H1 (cell line): ENCODE data around the gene ARID1B. TPM values are rescaled to one million over a fixed set of nuclear protein-coding genes. Genes with fewer than 3 reads are reported as not detected.

Experiments
- BCL11A ChIP-seq, 2 experiments: IDR thresholded peaks; one replicate each; pipeline ENCODE4 v1.6.1; 2011; ENCODE audit warnings: low read depth in 2 of 2, low read length in 2 of 2, mild to moderate bottlenecking in 2 of 2
- RBBP5 ChIP-seq: IDR thresholded peaks from 2 replicates; pipeline ENCODE4 v1.7.1; 2012; ENCODE audit warnings: low read depth, mild to moderate bottlenecking, inconsistent platforms, low read length, moderate library complexity, borderline replicate concordance
- polyA plus RNA-seq, 7 experiments: library from polyadenylated mRNA; depleted of rRNA in 3 of 7; stranded (reverse) in 5 of 7; unstranded in 2 of 7; fragments of >200 nt in 5 of 7; fragments of 200-250 nt in 2 of 7; gene quantifications; 1 replicate in 5 of 7; 2 replicates in 1 of 7; 4 replicates in 1 of 7; pipeline versions ENCODE4 v1.2.1 to v1.2.3, GENCODE V29; 2011 to 2013; ENCODE audit warnings: missing spikeins in 2 of 7, mixed read lengths in 2 of 7
- total RNA-seq: library from RNA; stranded (reverse); fragmentation: NEBNext Ultra II Directional; extraction: Animal tissue kit (Norgen Biotek cat#: 25700); gene quantifications from 2 replicates; pipeline ENCODE4 v1.2.1, GENCODE V29; 2021
- TF ChIP-seq, protein P1 (sequence below), 3 experiments: IDR thresholded peaks; 1 replicate in 2 of 3; 2 replicates in 1 of 3; pipeline versions ENCODE4 v1.5.1 to v1.6.1; 2011; ENCODE audit warnings: low read length in 3 of 3, mild to moderate bottlenecking in 3 of 3, inconsistent platforms in 2 of 3, low read depth in 1 of 3, moderate library complexity in 1 of 3; ENCODE audit not compliant: insufficient read depth in 1 of 3; ENCODE audit errors: control extremely low read depth in 1 of 3

Gene ARID1B
- total and polyA plus RNA-seq, 2 of the 8 experiments (the other 6 are each of a cell fraction or from before 2014, with no cell fraction given) = 24.3 to 70.3 TPM

DNA sequence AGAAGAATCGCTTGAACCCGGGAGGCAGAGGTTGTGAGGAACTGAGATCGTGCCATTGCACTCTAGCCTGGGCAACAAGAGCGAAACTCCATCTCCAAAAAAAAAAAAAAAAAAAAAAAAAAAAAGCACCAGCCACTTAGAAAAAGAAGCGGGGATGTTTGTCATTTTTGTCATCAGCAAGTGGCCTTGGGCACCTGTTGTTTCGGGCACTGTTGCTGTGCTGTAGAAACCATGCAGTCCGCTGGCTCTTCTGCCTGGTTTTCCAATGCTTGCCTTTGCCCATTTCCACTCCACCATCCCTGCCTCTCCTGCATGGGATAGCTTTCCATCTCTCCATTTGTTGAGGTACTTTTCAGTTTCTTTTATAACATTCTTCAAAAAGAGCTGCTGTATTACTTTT lies 129.3 kb downstream of the ARID1B start (continued):
- TF ChIP-seq RBBP5 (no peak), BCL11A (IDR thresholded peaks at IDR 0.05; ENCODE audit: low read depth in 2 of 2, low read length in 2 of 2) (no peak)
- TF ChIP-seq, protein P1, sequence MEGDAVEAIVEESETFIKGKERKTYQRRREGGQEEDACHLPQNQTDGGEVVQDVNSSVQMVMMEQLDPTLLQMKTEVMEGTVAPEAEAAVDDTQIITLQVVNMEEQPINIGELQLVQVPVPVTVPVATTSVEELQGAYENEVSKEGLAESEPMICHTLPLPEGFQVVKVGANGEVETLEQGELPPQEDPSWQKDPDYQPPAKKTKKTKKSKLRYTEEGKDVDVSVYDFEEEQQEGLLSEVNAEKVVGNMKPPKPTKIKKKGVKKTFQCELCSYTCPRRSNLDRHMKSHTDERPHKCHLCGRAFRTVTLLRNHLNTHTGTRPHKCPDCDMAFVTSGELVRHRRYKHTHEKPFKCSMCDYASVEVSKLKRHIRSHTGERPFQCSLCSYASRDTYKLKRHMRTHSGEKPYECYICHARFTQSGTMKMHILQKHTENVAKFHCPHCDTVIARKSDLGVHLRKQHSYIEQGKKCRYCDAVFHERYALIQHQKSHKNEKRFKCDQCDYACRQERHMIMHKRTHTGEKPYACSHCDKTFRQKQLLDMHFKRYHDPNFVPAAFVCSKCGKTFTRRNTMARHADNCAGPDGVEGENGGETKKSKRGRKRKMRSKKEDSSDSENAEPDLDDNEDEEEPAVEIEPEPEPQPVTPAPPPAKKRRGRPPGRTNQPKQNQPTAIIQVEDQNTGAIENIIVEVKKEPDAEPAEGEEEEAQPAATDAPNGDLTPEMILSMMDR (IDR thresholded peaks at IDR 0.05; ENCODE audit: control extremely low read depth in 1 of 3, insufficient read depth in 1 of 3, low read depth in 1 of 3, low read length in 3 of 3) = no peak
